ENCODE results near the gene KRT10.

DNA sequence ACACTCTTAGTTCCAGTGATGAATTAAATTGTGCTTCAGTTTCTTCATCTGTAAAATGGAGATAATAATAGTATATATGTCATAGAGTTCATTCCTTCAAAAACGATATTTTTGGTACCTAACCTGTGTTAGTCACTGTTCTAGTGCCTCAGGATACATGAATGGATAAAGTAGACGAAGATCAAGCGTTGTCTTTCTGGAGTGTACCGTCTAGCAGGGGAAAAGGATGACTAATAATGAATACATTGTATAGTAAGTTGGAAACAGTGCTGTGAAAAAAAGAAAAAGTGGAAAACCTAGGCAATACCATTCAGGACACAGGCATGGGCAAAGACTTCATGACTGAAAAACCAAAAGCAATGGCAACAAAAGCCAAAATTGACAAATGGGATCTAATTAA lies 8.6 kb downstream of the KRT10 start:
- no peak for TF ChIP-seq EGR1 (IDR thresholded peaks at IDR 0.05)
- no peak for TF ChIP-seq TCF12 (IDR thresholded peaks at IDR 0.05; ENCODE audit: low read depth)
- no peak for TF ChIP-seq YY1 (IDR thresholded peaks at IDR 0.05; ENCODE audit: low read depth)
- no peak for TF ChIP-seq NFIC (IDR thresholded peaks at IDR 0.05)

All from Ishikawa (cell line).